Glomerular visceral epithelial cell (primary cell): Measurements from ENCODE around the gene UTS2B.

ENCODE experiments used
- DNase-seq: peaks from one replicate; pipeline ENCODE4 v3.0.0-alpha.2; 2016; ENCODE audit errors: extremely low spot score

Gene UTS2B

GRCh38 chr3:191238321-191238817, 92.0 kb downstream of the UTS2B start:
- no peak for DNase-seq

- no peak for DNase-seq
These were observed 93.1 kb downstream of the UTS2B start for GRCh38 chr3:191237047-191237882.

- DNase-seq, result no peak
These were observed 93.7 kb downstream of the UTS2B start for GRCh38 chr3:191236646-191237045.

GRCh38 chr3:191235331-191236314, 94.7 kb downstream of the UTS2B start:
- DNase-seq, result peak; percentile 8

- DNase-seq, result no peak
These were observed 96.1 kb downstream of the UTS2B start for GRCh38 chr3:191234216-191234615.

GRCh38 chr3:191227541-191227940, 102.8 kb downstream of the UTS2B start:
- no peak for DNase-seq

GRCh38 chr3:191221638-191222037, 108.7 kb downstream of the UTS2B start:
- no peak for DNase-seq

- no peak for DNase-seq
These were observed 109.4 kb downstream of the UTS2B start for GRCh38 chr3:191220908-191221307.

- no peak for DNase-seq
These were observed 113.0 kb downstream of the UTS2B start for GRCh38 chr3:191217301-191217700.
